ENCODE data around the gene AHRR.
"Not testable (repeated sequence)": the region's sequence is repeated elsewhere in the genome, so short reads cannot be mapped to it uniquely, and the experiment has no call there.

The AHRR gene

GRCh38 chr5:464446-464842, 142.9 kb downstream of the AHRR start:
- no peak for DNase-seq

- no peak for DNase-seq
Measured at GRCh38 chr5:464843-465590, 143.5 kb downstream of the AHRR start.

- DNase-seq: no peak
Measured at GRCh38 chr5:465591-466403, 144.3 kb downstream of the AHRR start.

GRCh38 chr5:466661-467310, 145.3 kb downstream of the AHRR start:
- no peak for DNase-seq

GRCh38 chr5:468401-468800, 146.9 kb downstream of the AHRR start:
- DNase-seq: no peak

GRCh38 chr5:469752-470483, 148.4 kb downstream of the AHRR start:
- DNase-seq: no peak

- no peak for DNase-seq
Measured at GRCh38 chr5:470961-471749, 149.6 kb downstream of the AHRR start.

GRCh38 chr5:471750-472058, 150.2 kb downstream of the AHRR start:
- no peak for DNase-seq

- DNase-seq: peak; percentile 21
Measured at GRCh38 chr5:472076-472655, 150.7 kb downstream of the AHRR start.

- DNase-seq: peak; percentile 89
Measured at GRCh38 chr5:472656-473550, 151.4 kb downstream of the AHRR start.

- DNase-seq: peak; percentile 29
Measured at GRCh38 chr5:473551-474192, 152.2 kb downstream of the AHRR start.

- DNase-seq: not testable (repeated sequence)
Measured at GRCh38 chr5:474232-474839, 152.8 kb downstream of the AHRR start.

- no peak for DNase-seq
Measured at GRCh38 chr5:474840-475661, 153.5 kb downstream of the AHRR start.

GRCh38 chr5:475704-476101, 154.2 kb downstream of the AHRR start:
- no peak for DNase-seq

GRCh38 chr5:476102-476813, 154.7 kb downstream of the AHRR start:
- DNase-seq: no peak

- DNase-seq: no peak
Measured at GRCh38 chr5:476814-477175, 155.3 kb downstream of the AHRR start.

GRCh38 chr5:477247-477646, 155.7 kb downstream of the AHRR start:
- DNase-seq: no peak

GRCh38 chr5:477871-478270, 156.4 kb downstream of the AHRR start:
- no peak for DNase-seq

Data from stimulated activated CD4-positive, alpha-beta T cell treated with anti-CD3 and anti-CD28 coated beads, Interleukin-4, amount 100 ng/mL, for 24 hours (primary cell).